ENCODE results near the gene MAD1L1. TPM values are rescaled to one million over a fixed set of nuclear protein-coding genes. Genes with fewer than 3 reads are reported as not detected.
A peak's percentile ranks its signal among the peaks of the same experiment; 100 is the strongest.
"Not testable (repeated sequence)": the region's sequence is repeated elsewhere in the genome, so short reads cannot be mapped to it uniquely, and the experiment has no call there.

MAD1L1 gene
- total RNA-seq, 1 donor from 2014 or later = 58.0 TPM

DNA sequence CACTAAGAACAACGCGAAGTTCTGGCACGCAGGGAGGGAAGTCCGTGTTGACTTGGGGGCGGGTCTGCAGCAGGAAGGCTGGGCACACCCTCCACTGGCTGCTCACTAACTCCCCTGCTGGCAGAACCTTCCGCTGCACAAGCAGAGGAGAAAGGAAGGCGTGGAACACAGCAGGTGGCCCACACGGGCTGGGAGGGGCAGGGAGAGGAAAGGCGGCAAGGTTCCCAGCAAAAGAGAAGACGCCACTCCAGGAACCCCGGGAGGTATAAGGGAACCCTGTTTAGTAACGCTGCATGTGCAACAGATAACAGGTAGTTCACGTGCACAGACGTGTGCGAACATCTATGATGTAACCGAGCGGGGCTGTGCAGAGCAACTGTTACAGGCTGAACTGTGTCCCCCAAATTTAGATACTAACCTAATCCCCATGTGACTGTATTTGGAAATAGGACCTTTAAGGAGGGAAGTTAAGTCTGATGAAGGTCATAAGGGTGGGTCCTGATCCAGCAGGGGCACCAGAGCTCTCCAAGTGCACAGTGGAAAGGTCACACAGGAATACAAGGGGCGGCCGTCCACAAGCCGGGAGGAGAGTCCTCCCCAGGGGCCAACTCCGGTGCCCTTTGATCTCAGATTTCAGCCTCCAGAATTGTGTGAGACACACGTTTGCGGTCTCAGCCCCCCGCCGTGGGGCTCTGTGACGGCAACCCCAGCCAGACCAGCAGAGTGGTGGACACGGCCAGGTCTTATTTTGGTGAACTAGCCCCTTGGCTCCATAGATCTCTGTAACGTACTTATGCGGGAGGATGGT, 357.1 kb downstream of the MAD1L1 start:
- DNase-seq = peak; percentile 41

DNA sequence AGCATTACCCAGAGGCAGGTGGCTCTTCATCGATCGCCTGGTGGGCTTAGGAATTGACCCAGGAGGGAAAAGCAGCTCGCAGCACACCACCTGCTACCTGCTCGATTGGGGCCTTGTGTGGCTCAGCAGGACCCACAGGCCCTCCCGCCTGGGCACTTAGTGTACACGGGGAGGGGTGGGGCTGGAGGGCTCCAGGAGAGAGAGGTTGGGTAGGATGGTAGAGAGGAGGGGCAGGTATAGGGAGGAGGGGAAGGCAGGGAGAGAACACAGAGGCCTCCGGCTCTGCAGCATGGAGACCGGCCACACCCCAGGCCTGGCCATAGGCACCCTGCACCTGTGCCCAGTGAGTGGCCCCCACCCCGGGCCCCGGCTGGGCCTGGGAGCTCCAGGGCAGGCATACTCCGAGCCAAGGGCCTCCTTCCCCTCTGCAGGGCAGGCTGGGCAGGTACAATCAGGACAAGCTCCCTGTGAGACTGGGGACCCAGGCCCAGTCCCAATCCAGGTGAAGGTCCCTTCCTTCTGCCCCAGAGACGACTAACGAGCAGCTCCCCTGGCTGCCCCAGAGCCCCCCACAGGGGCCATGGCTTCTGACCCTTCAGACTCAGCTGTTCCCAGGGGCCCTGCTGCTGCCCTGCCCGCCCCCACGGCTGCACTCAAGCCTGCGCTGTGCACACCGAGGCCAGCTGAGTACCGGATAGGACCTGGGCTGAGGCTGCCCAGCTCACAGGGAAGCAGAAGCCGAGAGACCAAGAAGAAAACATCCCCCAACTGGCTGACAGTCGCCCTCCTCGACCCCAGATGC, 358.0 kb downstream of the MAD1L1 start:
- not testable (repeated sequence) for DNase-seq

- no peak for DNase-seq
Observed at GRCh38 chr7:1873857-1874589, 358.7 kb downstream of the MAD1L1 start.

DNA sequence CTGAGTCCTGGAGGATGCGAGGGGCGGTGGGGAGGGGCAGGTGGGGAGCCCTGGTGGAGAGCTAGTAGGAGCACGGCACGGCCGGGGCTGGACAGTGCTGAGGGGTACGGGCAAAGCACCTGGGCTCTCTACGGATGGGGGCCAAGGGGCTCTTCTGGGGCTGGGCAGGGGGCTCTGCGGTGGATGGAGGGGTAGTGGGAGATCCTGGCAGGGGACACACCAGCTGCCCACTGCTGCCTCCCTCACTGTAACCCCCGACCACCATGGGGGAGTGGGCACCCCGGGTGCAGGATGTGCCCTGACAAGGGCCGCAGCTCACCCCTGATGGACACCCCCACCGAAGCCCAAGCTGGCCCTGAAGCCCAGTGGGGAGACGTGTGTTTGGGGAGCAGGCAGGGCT, 359.3 kb downstream of the MAD1L1 start:
- no peak for DNase-seq

DNA sequence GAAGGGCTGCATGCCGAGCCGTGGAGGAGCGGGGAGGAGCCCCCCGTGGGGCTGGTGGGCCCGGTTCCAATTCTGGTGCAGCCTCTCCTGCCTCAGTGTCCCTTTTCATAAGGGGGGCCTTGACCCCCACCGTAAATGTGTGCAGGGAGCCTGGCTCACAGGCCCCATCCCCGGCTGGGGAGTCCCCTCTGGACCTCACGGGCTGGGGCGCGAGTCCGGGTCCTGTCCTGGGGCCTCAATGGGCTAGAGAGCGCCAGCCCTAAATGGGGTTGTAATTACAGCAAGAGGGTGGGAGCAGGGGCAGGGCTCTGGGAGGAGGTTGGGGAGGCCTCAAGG, 359.7 kb downstream of the MAD1L1 start:
- DNase-seq = no peak

DNA sequence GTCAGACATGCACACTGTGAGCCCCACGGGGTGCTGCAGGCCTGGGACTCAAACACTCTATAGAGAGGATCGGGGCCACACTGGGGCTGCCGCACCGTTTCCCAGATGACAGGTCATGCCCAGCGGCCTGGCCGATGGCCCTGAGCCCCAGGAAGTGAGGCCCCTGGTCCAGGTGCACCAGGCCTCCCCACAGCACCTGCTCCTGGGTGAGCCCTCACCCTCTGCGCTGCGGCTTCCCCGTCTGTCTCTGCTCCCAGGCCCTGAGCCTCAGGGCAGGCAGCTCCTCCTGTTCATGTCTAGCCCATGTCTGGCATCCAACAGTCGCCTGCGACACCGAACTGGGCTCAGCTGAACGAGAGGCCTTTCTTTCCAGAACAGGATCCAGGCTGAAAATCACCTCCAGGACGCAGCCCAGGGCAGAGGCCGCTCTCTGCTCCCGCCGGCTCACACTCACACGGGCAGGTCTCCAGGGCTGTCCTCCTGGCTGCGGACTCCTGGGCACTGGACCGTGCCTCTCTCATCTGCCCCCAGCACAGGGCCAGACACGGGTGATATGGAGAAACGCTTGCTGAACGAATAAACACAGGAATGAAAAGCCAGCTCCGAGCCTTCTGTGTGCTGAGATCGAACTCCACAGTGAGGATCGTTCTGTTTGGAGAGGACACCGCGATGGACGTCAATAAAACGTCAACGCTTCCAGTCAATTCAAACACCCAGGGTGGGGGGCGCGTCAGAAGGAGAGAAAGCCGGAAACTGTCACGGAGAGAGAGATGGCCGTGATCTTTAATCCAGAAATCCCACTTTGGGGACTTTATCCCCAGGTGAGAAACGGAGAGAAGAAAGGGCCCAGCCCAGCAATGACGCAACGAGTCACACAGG, 360.3 kb downstream of the MAD1L1 start:
- no peak for DNase-seq

- DNase-seq = no peak
Observed at GRCh38 chr7:1869452-1870130, 363.2 kb downstream of the MAD1L1 start.

DNA sequence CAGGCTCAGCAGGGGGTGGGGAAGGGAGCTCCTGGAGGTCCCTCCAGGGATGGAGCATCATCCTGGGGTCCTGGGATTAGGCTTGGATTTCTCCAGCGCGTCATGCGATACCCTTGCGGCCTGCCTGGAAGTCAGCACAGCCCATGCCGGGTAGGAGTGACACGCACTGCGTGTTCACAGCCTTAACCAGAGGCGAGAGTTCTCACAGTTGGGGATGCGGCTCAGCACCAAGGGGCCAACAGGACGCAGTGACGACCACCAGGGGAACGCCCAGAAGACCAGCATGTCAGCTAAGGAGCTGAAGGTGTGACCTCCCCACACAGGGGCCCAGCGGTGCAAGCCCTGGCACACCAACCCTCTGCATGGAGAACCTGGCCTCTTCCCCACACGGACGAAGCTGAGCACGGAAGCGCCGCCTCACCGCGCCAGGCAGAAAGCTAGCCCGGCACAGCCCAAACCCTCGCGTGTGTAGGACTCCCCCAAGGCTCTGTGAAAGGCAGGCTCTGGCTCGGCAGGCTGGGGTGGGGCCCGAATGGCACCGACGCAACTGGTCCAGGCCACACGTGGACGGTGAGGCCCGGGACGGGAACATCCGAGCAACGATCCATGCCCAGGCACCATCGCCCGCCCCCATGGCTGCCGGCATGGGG, 364.1 kb downstream of the MAD1L1 start:
- DNase-seq = no peak

DNA sequence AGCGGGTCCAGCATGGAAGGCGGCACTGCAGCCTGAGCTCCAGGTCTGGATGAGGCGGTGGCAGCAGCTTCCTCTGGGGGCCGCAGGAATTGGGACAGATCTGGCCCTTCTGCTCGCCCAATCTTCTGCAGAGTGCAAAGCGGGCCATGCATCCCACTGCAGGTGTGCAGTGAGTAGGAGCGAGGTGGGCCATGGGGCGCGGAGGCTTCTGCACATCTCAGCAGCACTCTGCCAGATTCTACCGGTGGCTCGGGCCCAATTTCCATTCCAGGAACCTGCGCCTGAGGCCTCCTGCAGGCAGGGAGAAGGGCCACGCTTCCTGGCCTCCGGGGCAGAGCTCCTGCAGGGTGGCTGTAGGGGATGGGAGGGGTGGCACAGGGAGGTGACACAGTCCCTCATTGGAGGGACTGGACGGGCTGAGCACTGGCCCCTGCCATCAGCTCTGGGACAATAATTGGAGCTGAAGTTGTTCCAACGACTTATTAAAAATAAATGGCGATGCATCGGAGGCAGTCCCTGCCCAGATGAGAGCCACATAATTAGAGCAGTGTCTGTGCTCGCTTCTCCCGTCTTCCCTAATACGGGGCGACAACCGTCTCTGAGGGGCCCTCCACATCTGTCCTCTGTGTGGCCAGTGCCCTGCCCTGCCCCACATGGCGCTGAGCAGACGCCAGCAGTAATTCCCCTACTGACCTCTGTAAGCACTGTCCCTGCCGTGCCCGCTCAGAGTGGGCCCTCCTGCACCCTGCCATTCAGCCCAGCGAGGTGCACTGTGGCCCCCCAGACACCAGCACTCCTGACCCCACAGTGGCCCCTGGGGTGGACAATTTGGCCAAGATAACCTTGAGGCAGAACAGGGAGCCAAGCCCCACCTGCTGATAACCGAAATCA, 365.1 kb downstream of the MAD1L1 start:
- DNase-seq = no peak

GRCh38 chr7:1866601-1867000, 366.1 kb downstream of the MAD1L1 start:
- DNase-seq = no peak

GRCh38 chr7:1865571-1866255, 367.0 kb downstream of the MAD1L1 start:
- DNase-seq = no peak

DNA sequence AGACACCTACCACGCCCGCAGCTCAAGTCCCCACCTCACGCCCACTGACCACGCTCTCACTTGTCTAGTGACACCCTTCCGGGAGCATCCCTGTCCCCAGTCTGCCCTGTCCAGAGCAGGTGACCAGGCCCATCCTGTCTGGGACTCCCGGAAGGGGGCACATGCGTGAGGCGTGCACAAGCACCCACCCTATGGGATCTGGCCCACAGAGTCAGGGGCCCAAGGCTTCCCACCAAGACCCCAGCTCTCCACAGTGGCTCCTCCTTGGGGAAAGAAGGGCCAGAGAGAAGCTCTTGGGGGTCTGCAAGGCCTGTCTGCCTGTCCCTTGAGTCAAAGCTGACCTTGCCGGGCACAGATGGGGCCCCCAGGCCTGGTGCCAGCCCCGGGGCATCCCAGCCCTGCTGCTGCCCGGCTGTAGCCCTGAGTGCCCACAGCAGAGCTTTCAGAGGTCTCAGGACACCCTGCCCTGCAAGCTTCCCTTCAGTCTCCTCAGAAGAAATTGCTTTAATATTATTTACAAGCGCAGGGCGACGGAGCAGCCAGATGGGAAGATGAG, 367.7 kb downstream of the MAD1L1 start:
- no peak for DNase-seq

DNA sequence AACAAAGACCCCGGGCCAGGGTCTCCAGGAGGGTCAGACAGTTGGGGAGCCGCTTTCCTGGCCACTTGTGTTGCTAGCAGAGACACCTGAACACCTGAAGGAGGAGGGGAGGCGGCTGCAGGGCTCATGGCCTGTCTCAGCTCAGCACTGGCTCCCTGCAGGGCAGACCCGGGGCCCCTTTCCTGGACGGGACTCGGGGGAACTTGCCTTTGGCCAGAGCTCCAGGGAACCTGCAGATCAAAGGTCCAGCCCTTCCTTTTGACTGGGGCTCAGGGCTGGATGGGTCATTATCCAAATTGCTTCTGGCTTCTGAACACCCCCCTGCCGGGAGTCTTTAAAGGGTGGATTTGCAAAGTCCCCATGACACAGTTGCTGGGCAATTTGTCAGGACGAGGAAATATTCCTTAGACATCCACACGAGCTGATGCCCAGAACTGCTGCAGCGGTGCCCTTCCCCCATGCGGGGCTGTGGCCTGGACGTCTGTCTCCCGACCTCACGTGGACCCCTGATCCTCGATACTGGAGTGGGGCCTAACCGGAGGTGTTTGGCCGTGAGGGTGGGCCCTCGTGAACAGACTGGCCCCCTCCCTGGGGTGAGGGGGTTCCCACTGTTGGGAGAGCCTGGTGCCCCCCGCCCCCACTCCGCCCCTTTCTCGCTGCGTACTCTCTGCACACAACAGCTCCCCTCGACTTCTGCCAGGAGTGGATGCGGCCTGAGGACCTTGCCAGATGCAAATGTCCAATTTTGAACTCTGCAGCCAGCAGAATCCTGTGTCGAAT, 368.4 kb downstream of the MAD1L1 start:
- DNase-seq = no peak

- DNase-seq = no peak
Observed at GRCh38 chr7:1863091-1863900, 369.4 kb downstream of the MAD1L1 start.

DNA sequence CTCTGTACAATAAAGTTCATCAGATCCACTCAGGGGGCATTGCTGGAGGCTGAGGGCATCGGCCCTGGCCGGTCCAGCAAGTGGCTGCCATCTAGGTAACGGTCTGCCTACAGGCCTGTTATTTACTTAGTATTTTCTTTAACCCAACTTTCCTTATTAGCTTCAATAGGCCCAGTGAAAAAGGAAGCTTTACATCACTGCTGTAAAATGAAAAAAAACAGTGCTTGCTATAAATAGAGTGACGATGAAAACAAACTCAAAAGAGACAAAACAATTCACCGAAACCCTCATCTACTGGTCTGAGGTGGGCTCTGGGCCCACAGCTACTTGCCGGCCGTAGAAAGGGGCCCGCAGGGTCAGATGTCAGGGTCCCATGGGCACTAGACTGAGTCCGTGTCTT, 370.2 kb downstream of the MAD1L1 start:
- no peak for DNase-seq

GRCh38 chr7:1861799-1862458, 370.8 kb downstream of the MAD1L1 start:
- DNase-seq = no peak
